GM10248 (cell line): ENCODE measurements around the gene MSI2.
A peak's percentile ranks its signal among the peaks of the same experiment; 100 is the strongest.

Experiments
- CTCF ChIA-PET: fragments of 300-600 bp; sonication (Branson Sonifier 250); formaldehyde crosslinking; extraction: SDS; loops from one replicate; lab custom pipeline; 2021; ENCODE audit warnings: antibody characterized with exemption; lab: Yijun Ruan, JAX
- POLR2A ChIA-PET: fragments of 350-650 bp; sonication (Branson Sonifier 250); formaldehyde crosslinking; extraction: SDS; loops from one replicate; lab custom pipeline; 2020; ENCODE audit warnings: antibody characterized with exemption; lab: Yijun Ruan, JAX
- DNase-seq: peaks from one replicate; pipeline ENCODE4 v3.0.0; 2012; ENCODE audit errors: extremely low spot score
- TF ChIP-seq, protein P1 (sequence below): IDR thresholded peaks from 2 replicates; pipeline ENCODE4 v1.5.1; 2012; ENCODE audit warnings: mild to moderate bottlenecking, low read depth; ENCODE audit errors: extremely low read depth, missing control alignments, control extremely low read depth

The MSI2 gene

DNA sequence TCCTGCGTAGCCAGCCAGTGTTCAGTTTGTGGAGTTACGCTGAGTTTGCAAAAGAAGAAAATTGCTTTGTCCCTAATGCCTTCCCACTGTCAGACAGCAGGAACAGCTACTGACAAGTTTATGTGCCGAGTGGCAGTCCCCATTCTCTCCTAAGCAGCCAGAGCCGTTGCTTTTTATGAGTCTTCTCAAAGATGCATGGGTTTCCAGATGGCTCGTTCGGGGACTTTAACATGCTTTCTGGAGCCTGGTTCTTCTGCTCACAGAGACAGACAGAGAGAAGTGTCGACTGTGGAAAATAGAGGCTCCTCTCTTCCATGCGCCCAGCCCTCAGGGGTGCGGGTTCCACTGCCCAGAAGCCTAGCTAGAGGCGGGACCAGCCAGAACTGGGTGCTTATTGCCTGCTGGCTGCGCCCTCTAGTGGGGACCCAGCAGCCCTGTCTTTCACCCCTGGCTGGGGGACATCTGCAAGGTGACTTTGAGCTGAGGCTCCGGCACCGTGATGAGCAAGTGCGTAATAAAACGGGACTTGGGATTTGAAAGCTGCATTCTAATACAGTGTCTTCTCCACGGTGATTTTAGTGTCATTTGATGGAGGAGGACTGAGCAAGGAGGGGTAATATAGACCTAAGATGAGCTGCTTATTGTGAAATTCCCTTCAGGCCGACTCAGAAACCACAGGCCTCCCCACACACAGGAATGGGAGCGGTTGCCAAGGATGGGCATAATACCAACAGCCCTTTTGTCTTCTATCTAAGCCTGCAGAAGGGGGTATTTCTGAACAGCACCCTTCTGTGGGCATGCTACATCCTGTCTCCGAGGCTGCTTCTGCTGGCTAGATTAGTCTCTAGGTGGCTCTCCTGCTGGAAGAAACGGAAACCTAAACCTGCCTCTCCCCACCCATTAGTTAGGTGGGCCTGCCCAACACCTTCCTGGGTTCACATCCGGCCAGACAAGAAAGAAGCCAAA, 415.6 kb downstream of the MSI2 start:
- POLR2A ChIA-PET, result interaction anchor here (0.5 to 1.3 kb wide), 2 partner anchors 17 to 34 kb away, joined by 8 to 9 read pairs; no protein-coding TSS in a partner anchor
- TF ChIP-seq, protein P1, sequence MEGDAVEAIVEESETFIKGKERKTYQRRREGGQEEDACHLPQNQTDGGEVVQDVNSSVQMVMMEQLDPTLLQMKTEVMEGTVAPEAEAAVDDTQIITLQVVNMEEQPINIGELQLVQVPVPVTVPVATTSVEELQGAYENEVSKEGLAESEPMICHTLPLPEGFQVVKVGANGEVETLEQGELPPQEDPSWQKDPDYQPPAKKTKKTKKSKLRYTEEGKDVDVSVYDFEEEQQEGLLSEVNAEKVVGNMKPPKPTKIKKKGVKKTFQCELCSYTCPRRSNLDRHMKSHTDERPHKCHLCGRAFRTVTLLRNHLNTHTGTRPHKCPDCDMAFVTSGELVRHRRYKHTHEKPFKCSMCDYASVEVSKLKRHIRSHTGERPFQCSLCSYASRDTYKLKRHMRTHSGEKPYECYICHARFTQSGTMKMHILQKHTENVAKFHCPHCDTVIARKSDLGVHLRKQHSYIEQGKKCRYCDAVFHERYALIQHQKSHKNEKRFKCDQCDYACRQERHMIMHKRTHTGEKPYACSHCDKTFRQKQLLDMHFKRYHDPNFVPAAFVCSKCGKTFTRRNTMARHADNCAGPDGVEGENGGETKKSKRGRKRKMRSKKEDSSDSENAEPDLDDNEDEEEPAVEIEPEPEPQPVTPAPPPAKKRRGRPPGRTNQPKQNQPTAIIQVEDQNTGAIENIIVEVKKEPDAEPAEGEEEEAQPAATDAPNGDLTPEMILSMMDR, result peak; percentile 94
- CTCF ChIA-PET, result interaction anchor here (0.6 to 4.6 kb wide), 69 partner anchors 8 to 543 kb away, joined by 3 to 45 read pairs (median 4); partner anchors contain the start of gene SRSF1
- peak; percentile 87 for DNase-seq

DNA sequence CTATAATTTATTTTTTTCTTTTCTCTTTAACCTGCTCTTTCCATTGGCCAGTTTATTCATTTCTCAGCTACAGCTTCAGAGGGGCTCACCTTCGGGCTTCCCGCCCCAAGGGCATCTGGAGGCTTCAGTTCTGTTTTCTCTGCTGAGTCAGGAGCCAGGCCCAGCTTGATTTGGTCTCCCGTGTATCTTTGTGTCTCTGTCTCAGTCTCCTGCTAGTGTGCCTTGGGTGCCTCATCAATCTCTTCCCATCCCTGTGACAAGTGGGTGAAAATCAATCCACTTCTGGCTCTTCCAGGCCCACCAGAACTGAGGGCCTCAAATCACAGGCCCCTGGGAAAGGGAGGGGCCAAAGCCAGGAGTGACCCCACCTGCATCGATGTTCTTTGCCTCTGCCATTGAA, 416.6 kb downstream of the MSI2 start:
- ChIA-PET CTCF (interaction anchor here (1.1 to 4.6 kb wide), 24 partner anchors 10 to 544 kb away, joined by 3 to 45 read pairs (median 8); no protein-coding TSS in a partner anchor), POLR2A (no interaction called here)
- DNase-seq, result no peak
- TF ChIP-seq, protein P1, result no peak

DNA sequence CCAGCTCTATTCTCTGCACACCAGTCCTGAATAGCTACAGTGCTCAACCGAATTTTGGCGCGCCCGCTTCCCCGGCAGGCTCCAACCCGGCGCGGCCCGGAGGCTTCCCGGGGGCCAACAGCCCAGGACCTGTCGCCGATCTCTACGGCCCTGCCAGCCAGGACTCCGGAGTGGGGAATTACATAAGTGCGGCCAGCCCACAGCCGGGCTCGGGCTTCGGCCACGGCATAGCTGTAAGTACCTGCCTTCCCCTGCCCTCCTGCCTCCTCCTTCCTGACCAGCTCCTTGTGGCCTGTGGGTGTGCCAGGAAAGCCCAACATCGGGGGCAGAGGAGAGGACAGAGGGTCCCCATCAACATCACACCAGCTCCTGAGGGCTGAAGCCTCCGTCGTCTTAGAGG, 418.6 kb downstream of the MSI2 start:
- POLR2A ChIA-PET, result no interaction called here
- CTCF ChIA-PET, result interaction anchor here (0.9 to 1.7 kb wide), 4 partner anchors 73 to 431 kb away, joined by 3 to 5 read pairs (median 4); no protein-coding TSS in a partner anchor

DNA sequence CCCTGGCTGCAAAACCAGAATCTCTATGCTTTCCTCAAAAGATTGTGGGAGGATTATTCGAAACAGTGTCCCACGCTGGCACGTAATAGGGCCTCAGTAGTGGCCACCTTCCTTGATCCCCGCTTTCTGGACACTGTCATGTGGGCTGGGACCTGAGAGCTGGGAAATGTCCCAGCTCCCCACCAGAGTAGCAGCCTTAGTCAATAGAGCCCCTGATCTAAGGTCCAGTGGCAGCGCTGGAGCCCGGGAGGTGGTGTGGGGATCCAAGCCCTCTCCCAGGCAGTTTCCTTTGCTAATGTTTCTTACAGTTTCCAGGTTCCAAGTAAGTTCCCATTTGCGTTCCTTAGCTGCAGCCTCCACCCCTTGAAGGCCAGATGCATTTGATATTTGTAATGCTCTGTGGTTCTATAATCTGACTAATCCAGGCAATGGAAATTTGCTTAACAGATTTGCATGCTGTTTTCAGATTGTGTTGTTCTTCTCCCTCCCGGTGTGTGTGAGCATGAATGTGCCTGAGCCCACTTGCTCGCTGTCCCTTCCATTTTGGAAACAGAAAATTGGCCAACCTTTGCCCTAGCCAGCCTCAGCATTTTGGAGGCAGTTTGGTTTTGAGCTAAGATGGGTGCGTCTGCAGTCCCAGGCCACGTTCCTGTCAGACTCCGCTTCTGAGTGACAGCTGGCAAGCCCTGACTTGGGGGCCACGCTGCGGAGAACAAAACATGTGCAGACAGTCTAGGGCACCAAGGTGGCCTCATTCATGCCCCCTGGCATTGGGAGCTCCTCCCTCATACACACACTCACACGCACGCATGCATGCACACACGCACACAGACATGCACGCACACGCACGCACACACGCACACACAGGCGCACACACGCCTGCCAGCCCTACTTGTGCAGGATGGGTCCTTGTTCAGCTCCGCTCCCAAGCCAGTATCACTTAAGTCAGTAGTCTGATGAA, 419.4 kb downstream of the MSI2 start:
- no peak for DNase-seq
- TF ChIP-seq, protein P1, result no peak
- CTCF ChIA-PET, result interaction anchor here (0.9 to 5.6 kb wide), 6 partner anchors 14 to 432 kb away, joined by 3 to 32 read pairs (median 4); no protein-coding TSS in a partner anchor
- POLR2A ChIA-PET, result no interaction called here

More for the DNA sequence above, 418.6 kb downstream of the MSI2 start:
- no peak for DNase-seq
- TF ChIP-seq, protein P1, result no peak

DNA sequence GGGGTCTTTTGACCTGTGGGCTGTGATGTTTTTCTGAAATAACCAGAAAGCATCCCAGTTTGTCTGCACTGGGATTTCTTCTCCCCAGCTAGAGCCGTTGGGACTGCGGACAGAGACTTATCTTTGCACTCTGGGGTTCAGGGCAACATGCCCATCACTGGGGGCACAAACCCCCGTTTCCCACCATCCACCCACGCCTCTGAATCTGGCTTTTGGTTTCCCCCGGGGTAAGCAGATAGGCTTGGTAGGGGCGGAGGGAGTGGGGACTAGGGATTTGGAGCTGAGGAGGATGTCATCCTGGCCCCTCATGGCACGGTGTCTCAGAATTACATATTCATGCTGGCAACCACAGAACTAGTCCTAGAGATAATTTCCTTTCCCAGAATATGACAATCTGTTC, 420.2 kb downstream of the MSI2 start:
- no peak for DNase-seq
- ChIA-PET POLR2A (no interaction called here), CTCF (interaction anchor here (1.0 to 5.6 kb wide), 4 partner anchors 15 to 433 kb away, joined by 3 to 32 read pairs (median 4); no protein-coding TSS in a partner anchor)
- TF ChIP-seq, protein P1, result no peak
